ENCODE data around the gene LRCH3. TPM values are rescaled to one million over a fixed set of nuclear protein-coding genes. Genes with fewer than 3 reads are reported as not detected.
"Not testable (repeated sequence)": the region's sequence is repeated elsewhere in the genome, so short reads cannot be mapped to it uniquely, and the experiment has no call there.

LRCH3 gene
- total RNA-seq, 6 experiments from 2014 or later: 39.4 to 44.7 (median 41.0) TPM

- no peaks in the 10 kb centered on the region for H3K9me3 Mint-ChIP-seq
- H3K4me3 Mint-ChIP-seq: no peak overlapping the region
- TF ChIP-seq CTCF (IDR thresholded peaks at IDR 0.05): no peak
- no peak for DNase-seq
- H3K36me3 Mint-ChIP-seq (ENCODE audit: low read depth): peaks cover 28% of the 10 kb centered on the region; the same call in 1 of the 2 replicates
- H3K4me1 Mint-ChIP-seq (ENCODE audit: low read depth): no peaks in the 10 kb centered on the region
- peaks cover 2% of the 10 kb centered on the region; the same call in 1 of the 2 replicates for H3K27me3 Mint-ChIP-seq (ENCODE audit: insufficient read depth)
- peak overlapping the region; percentile 40; the same call in 1 of the 2 replicates for H3K27ac Mint-ChIP-seq
Measured at GRCh38 chr3:197880491-197881269, 89.6 kb downstream of the LRCH3 start.

GRCh38 chr3:197881270-197881969 lies 90.4 kb downstream of the LRCH3 start:
- Mint-ChIP-seq H3K9me3 (no peaks in the 10 kb centered on the region), H3K4me1 (ENCODE audit: low read depth) (no peaks in the 10 kb centered on the region), H3K36me3 (ENCODE audit: low read depth) (peaks cover 28% of the 10 kb centered on the region; the same call in 1 of the 2 replicates), H3K4me3 (no peak overlapping the region), H3K27ac (peak overlapping the region; percentile 19; the same call in 1 of the 2 replicates), H3K27me3 (ENCODE audit: insufficient read depth) (peaks cover 2% of the 10 kb centered on the region; the same call in 1 of the 2 replicates)
- TF ChIP-seq CTCF (IDR thresholded peaks at IDR 0.05): no peak
- no peak for DNase-seq

GRCh38 chr3:197881970-197882338 lies 90.9 kb downstream of the LRCH3 start:
- no peaks in the 10 kb centered on the region for H3K4me1 Mint-ChIP-seq (ENCODE audit: low read depth)
- TF ChIP-seq CTCF (IDR thresholded peaks at IDR 0.05): no peak
- no peak overlapping the region for H3K4me3 Mint-ChIP-seq
- H3K36me3 Mint-ChIP-seq (ENCODE audit: low read depth): peaks cover 28% of the 10 kb centered on the region; the same call in 1 of the 2 replicates
- H3K27ac Mint-ChIP-seq: no peak overlapping the region
- no peaks in the 10 kb centered on the region for H3K9me3 Mint-ChIP-seq
- H3K27me3 Mint-ChIP-seq (ENCODE audit: insufficient read depth): peaks cover 2% of the 10 kb centered on the region; the same call in 1 of the 2 replicates
- DNase-seq: no peak

- no peak for DNase-seq
- Mint-ChIP-seq H3K27ac (no peak overlapping the region), H3K9me3 (no peaks in the 10 kb centered on the region), H3K36me3 (ENCODE audit: low read depth) (peaks cover 28% of the 10 kb centered on the region; the same call in 1 of the 2 replicates), H3K27me3 (ENCODE audit: insufficient read depth) (peaks cover 2% of the 10 kb centered on the region; the same call in 1 of the 2 replicates), H3K4me1 (ENCODE audit: low read depth) (no peaks in the 10 kb centered on the region), H3K4me3 (no peak overlapping the region)
- TF ChIP-seq CTCF (IDR thresholded peaks at IDR 0.05): no peak
Measured at GRCh38 chr3:197882586-197882985, 91.5 kb downstream of the LRCH3 start.

- Mint-ChIP-seq H3K27ac (no peak overlapping the region), H3K4me1 (ENCODE audit: low read depth) (no peaks in the 10 kb centered on the region), H3K27me3 (ENCODE audit: insufficient read depth) (peaks cover 2% of the 10 kb centered on the region; the same call in 1 of the 2 replicates), H3K4me3 (no peak overlapping the region), H3K36me3 (ENCODE audit: low read depth) (peaks cover 24% of the 10 kb centered on the region; the same call in 1 of the 2 replicates), H3K9me3 (no peaks in the 10 kb centered on the region)
- DNase-seq: no peak
- TF ChIP-seq CTCF (IDR thresholded peaks at IDR 0.05): no peak
Measured at GRCh38 chr3:197883541-197883940, 92.5 kb downstream of the LRCH3 start.

GRCh38 chr3:197884330-197884729 lies 93.3 kb downstream of the LRCH3 start:
- not testable (repeated sequence) for DNase-seq; H3K27me3 Mint-ChIP-seq (ENCODE audit: insufficient read depth); H3K9me3 Mint-ChIP-seq; H3K4me1 Mint-ChIP-seq (ENCODE audit: low read depth); H3K4me3 Mint-ChIP-seq; H3K27ac Mint-ChIP-seq
- peaks cover 20% of the 10 kb centered on the region; the same call in 1 of the 2 replicates for H3K36me3 Mint-ChIP-seq (ENCODE audit: low read depth)

GRCh38 chr3:197886052-197886451 lies 95.0 kb downstream of the LRCH3 start:
- not testable (repeated sequence) for H3K4me3 Mint-ChIP-seq; H3K27me3 Mint-ChIP-seq (ENCODE audit: insufficient read depth); DNase-seq; H3K4me1 Mint-ChIP-seq (ENCODE audit: low read depth); H3K9me3 Mint-ChIP-seq; H3K27ac Mint-ChIP-seq
- H3K36me3 Mint-ChIP-seq (ENCODE audit: low read depth): peaks cover 12% of the 10 kb centered on the region; the same call in 1 of the 2 replicates

GRCh38 chr3:197887430-197888053 lies 96.5 kb downstream of the LRCH3 start:
- H3K4me3 Mint-ChIP-seq; H3K4me1 Mint-ChIP-seq (ENCODE audit: low read depth); DNase-seq; H3K9me3 Mint-ChIP-seq; H3K27ac Mint-ChIP-seq; H3K27me3 Mint-ChIP-seq (ENCODE audit: insufficient read depth); H3K36me3 Mint-ChIP-seq (ENCODE audit: low read depth): not testable (repeated sequence)

Data from HFFc6 (cell line).